ENCODE data around the gene LSM7.
"Not testable (repeated sequence)": the region's sequence is repeated elsewhere in the genome, so short reads cannot be mapped to it uniquely, and the experiment has no call there.

Gene LSM7

DNA sequence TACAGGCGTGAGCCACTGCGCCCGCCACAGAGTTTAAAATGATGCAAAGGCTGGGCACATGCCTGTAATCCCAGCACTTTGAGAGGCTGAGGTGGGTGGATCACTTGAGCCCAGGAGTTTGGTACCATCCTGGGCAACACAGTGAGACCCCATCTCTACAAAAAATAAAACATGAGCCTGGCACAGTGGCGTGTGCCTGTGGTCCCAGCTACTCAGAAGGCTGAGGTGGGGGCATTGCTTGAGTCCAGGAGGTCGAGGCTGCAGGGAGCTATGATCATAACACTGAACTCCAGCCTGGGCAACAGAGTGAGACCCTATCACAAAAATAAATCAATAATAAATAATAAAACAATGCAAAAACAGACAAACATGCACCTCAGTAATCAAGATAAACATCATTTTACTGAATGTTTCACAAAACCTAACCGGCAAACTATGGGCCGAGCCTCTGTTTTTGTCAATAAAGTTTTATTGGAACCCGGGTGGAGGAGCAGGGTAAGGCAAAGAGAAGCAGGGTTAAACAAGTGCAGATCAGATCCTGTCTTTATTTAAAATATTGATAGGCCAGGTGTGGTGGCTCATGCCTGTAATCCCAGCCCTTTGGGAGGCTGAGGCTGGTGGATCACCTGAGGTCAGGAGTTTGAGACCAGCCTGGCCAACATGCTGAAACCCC, 44.4 kb downstream of the LSM7 start:
- H3K9me3 ChIP-seq (ENCODE audit: insufficient read depth, low read length), result no peaks in the 10 kb centered on the region
- no peak for DNase-seq (ENCODE audit: low read depth, low spot score)
- H3K9ac ChIP-seq (ENCODE audit: insufficient read length, low read depth), result no peak overlapping the region
- peaks cover 54% of the 10 kb centered on the region for H3K27me3 ChIP-seq (ENCODE audit: insufficient read depth, insufficient read length)
- TF ChIP-seq ZNF274 (IDR thresholded peaks at IDR 0.05; ENCODE audit: low read depth, low read length), result no peak
- TF ChIP-seq YY1 (IDR thresholded peaks at IDR 0.05; ENCODE audit: insufficient read depth, insufficient read length), result no peak
- TF ChIP-seq SUZ12 (IDR thresholded peaks at IDR 0.05; ENCODE audit: extremely low read depth, insufficient read depth, insufficient read length), result no peak
- peaks cover 3% of the 10 kb centered on the region for H3K4me1 ChIP-seq (ENCODE audit: insufficient read depth, insufficient read length)
- no peak overlapping the region for H3K4me3 ChIP-seq (ENCODE audit: insufficient read length, low read depth)
- H3K36me3 ChIP-seq (ENCODE audit: insufficient read depth, insufficient read length, low read length), result no peaks in the 10 kb centered on the region

DNA sequence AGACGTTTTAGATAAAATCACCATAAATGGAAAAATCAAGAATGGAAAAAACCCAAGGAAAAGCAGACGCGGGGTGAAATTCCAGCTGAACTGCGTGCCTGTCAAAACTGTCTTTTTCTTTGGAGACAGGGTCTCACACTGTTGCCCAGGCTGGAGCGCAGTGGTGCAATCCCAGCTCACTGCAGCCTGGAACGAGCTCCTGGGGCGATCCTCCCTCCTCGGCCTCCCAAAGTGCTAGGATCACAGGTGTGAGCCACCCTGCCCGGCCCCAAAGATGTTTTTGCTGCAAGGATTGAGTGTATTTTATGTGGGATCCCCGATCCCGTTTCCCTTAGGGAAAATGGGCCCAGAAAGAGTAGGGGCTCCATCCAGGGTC, 45.5 kb downstream of the LSM7 start:
- no peak for DNase-seq (ENCODE audit: low read depth, low spot score)
- Histone ChIP-seq H3K27me3 (ENCODE audit: insufficient read depth, insufficient read length) (peaks cover 43% of the 10 kb centered on the region), H3K36me3 (ENCODE audit: insufficient read depth, insufficient read length, low read length) (no peaks in the 10 kb centered on the region), H3K4me1 (ENCODE audit: insufficient read depth, insufficient read length) (peaks cover 1% of the 10 kb centered on the region), H3K4me3 (ENCODE audit: insufficient read length, low read depth) (no peak overlapping the region), H3K9me3 (ENCODE audit: insufficient read depth, low read length) (no peaks in the 10 kb centered on the region), H3K9ac (ENCODE audit: insufficient read length, low read depth) (no peak overlapping the region)
- TF ChIP-seq SUZ12 (IDR thresholded peaks at IDR 0.05; ENCODE audit: extremely low read depth, insufficient read depth, insufficient read length) (no peak), ZNF274 (IDR thresholded peaks at IDR 0.05; ENCODE audit: low read depth, low read length) (no peak), YY1 (IDR thresholded peaks at IDR 0.05; ENCODE audit: insufficient read depth, insufficient read length) (no peak)

DNA sequence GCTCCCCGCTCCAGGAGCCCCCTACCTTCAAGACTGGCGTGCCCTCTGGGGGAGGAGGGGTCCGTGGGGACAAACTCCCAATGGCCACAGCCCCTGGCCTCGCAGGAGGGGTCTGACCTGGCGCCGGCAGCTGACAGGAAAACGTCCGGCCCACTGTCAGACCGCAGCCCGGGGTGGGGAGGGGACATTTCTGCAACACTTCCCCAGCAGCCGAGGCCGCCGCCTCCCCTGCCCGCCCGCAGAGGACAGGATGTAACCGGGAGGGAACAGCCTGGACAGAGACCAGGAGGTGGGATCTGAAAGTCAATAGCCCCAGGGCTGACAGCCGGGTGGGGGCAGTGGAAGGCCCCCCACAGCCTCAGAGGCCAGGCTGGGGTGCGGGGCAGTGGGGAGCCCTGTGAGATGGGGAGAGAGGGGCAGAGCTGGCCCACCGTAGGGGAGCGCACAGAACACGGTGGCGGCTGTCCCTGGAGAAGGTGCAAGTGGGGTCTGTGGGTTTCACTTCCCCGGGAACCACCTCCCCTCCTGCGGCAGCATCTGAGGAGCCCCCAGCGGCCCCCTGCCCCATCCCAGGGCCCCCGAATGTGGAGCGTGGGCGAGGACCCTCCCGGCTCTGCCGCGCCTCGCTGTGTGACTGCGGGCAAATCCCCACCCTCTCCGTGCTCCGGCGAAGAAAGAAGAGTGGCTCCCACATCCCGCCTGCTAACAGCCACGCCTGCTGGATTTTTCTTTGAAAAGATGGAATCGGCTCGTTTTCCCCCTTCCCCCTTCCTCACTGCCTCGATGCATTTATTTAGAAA, 46.1 kb downstream of the LSM7 start, which contains the start of gene PEAK3:
Gene PEAK3, minus strand, starts transcription at position 114 of the 800 bp plus-strand sequence. CDS start 1,244 bp downstream, outside the sequence.
- no peaks in the 10 kb centered on the region for H3K4me1 ChIP-seq (ENCODE audit: insufficient read depth, insufficient read length)
- peak within 1 kb of the TSS; percentile 28 for H3K4me3 ChIP-seq (ENCODE audit: insufficient read length, low read depth)
- H3K36me3 ChIP-seq (ENCODE audit: insufficient read depth, insufficient read length, low read length), result no peaks in the 10 kb centered on the region
- H3K9me3 ChIP-seq (ENCODE audit: insufficient read depth, low read length), result no peaks in the 10 kb centered on the region
- DNase-seq (ENCODE audit: low read depth, low spot score), result no peak
- peaks cover 37% of the 10 kb centered on the region for H3K27me3 ChIP-seq (ENCODE audit: insufficient read depth, insufficient read length)
- H3K9ac ChIP-seq (ENCODE audit: insufficient read length, low read depth), result peak within 1 kb of the TSS; percentile 59
- no peak for TF ChIP-seq YY1 (IDR thresholded peaks at IDR 0.05; ENCODE audit: insufficient read depth, insufficient read length)
- TF ChIP-seq ZNF274 (IDR thresholded peaks at IDR 0.05; ENCODE audit: low read depth, low read length), result no peak
- TF ChIP-seq SUZ12 (IDR thresholded peaks at IDR 0.05; ENCODE audit: extremely low read depth, insufficient read depth, insufficient read length), result no peak

DNA sequence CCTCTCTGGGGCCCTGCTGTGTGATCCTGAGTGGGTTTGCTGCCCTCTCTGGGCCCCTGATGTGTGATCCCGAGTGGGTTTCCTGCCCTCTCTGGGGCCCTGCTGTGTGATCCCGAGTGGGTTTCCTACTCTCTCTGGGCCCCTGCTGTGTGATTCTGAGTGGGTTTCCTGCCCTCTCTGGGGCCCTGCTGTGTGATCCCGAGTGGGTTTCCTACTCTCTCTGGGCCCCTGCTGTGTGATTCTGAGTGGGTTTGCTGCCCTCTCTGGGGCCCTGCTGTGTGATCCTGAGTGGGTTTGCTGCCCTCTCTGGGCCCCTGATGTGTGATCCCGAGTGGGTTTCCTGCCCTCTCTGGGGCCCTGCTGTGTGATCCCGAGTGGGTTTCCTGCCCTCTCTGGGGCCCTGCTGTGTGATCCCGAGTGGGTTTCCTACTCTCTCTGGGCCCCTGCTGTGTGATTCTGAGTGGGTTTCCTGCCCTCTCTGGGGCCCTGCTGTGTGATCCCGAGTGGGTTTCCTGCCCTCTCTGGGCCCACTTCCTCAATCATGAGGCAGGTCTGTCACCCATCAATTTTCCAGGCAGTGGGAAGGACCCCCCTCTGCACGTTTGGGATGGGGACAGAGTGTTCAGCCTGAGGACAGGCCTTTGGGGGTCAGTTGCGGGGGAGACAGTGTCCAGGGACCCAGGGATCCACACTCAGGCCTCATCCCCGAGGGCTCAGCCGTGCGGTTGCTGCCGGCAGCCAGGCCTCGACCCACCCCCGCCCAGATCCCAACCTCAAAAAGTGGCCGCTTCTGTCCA, 46.9 kb downstream of the LSM7 start:
- peak overlapping the region; percentile 59 for H3K9ac ChIP-seq (ENCODE audit: insufficient read length, low read depth)
- not testable (repeated sequence) for H3K4me1 ChIP-seq (ENCODE audit: insufficient read depth, insufficient read length); DNase-seq (ENCODE audit: low read depth, low spot score); H3K9me3 ChIP-seq (ENCODE audit: insufficient read depth, low read length); H3K36me3 ChIP-seq (ENCODE audit: insufficient read depth, insufficient read length, low read length)
- peak overlapping the region; percentile 28 for H3K4me3 ChIP-seq (ENCODE audit: insufficient read length, low read depth)
- H3K27me3 ChIP-seq (ENCODE audit: insufficient read depth, insufficient read length), result peaks cover 30% of the 10 kb centered on the region

DNA sequence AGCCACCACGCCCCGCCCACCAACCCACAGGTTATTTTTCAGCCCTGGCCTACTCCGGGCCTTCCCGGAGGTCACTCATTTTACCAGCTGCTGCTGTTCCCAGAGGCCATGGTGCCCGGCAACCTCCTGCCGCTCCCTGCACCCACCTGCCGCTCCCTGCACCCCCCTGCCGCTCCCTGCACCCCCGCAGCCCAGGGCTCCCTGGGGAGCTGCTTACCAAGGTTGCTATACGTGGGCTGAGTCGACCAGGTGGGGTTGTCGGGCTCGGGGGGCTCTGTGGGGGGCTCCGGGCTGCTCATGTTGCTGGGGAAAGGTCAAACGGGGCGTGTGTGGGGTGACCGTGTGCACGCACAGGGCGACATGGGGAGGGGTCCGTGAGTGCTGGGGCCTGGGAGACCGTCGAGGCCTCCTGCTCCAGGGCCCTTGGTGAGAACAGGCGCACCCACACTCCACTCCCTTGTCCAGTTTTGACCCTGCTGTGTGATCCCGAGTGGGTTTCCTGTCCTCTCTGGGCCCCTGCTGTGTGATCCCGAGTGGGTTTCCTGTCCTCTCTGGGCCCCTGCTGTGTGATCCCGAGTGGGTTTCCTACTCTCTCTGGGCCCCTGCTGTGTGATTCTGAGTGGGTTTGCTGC, 47.6 kb downstream of the LSM7 start:
- TF ChIP-seq ZNF274 (IDR thresholded peaks at IDR 0.05; ENCODE audit: low read depth, low read length) (no peak), SUZ12 (IDR thresholded peaks at IDR 0.05; ENCODE audit: extremely low read depth, insufficient read depth, insufficient read length) (no peak), YY1 (IDR thresholded peaks at IDR 0.05; ENCODE audit: insufficient read depth, insufficient read length) (no peak)
- Histone ChIP-seq H3K4me3 (ENCODE audit: insufficient read length, low read depth) (no peak overlapping the region), H3K9me3 (ENCODE audit: insufficient read depth, low read length) (no peaks in the 10 kb centered on the region), H3K27me3 (ENCODE audit: insufficient read depth, insufficient read length) (peaks cover 23% of the 10 kb centered on the region), H3K4me1 (ENCODE audit: insufficient read depth, insufficient read length) (peaks cover 6% of the 10 kb centered on the region), H3K36me3 (ENCODE audit: insufficient read depth, insufficient read length, low read length) (peaks cover 4% of the 10 kb centered on the region), H3K9ac (ENCODE audit: insufficient read length, low read depth) (no peak overlapping the region)
- no peak for DNase-seq (ENCODE audit: low read depth, low spot score)

DNA sequence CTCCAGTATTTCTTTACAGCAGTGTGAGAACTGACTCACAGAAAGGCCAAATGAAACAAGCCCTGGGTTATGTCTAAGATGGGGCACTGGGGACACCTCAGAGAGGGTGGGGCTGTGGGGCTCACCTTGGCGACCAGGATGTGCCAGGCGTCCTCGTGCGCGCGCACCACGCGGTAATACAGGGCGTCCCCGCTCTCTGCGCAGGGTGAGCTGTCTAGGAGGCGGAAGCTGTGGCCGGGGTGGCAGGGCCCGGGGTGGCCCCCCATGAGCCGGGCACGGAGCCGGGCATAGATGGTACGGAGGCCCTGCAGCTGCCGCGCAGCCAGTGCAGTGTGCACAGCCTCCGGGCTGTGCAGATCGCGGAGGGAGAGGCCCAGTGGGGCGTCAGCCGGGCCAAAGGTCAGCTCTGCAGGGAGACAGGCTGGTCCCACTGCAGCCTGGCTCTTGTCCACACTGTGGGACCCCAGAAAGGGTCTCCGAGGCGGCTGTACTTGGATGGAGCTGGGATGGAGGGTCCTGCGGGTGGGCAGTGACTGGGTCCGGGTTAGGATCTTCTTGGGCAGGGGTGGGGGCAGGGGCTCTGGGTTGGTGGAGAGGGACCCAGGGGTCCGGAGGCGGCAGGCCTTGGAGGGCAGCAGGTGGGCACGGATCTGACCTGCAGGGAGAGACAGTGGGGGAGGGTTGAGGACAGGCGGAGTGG, 49.8 kb downstream of the LSM7 start:
- H3K9me3 ChIP-seq (ENCODE audit: insufficient read depth, low read length), result no peaks in the 10 kb centered on the region
- DNase-seq (ENCODE audit: low read depth, low spot score), result no peak
- TF ChIP-seq SUZ12 (IDR thresholded peaks at IDR 0.05; ENCODE audit: extremely low read depth, insufficient read depth, insufficient read length), result no peak
- no peak for TF ChIP-seq ZNF274 (IDR thresholded peaks at IDR 0.05; ENCODE audit: low read depth, low read length)
- TF ChIP-seq YY1 (IDR thresholded peaks at IDR 0.05; ENCODE audit: insufficient read depth, insufficient read length), result no peak
- peaks cover 19% of the 10 kb centered on the region for H3K27me3 ChIP-seq (ENCODE audit: insufficient read depth, insufficient read length)
- H3K4me1 ChIP-seq (ENCODE audit: insufficient read depth, insufficient read length), result peaks cover 20% of the 10 kb centered on the region
- no peak overlapping the region for H3K9ac ChIP-seq (ENCODE audit: insufficient read length, low read depth)
- peaks cover 11% of the 10 kb centered on the region for H3K36me3 ChIP-seq (ENCODE audit: insufficient read depth, insufficient read length, low read length)
- H3K4me3 ChIP-seq (ENCODE audit: insufficient read length, low read depth), result no peak overlapping the region

Measured in NT2/D1 (cell line).